GM12891 (cell line): ENCODE measurements around the gene KIF15.

Experiments used
- POLR2A ChIP-seq: IDR thresholded peaks from 2 replicates; pipeline ENCODE4 v1.6.1; 2011; ENCODE audit warnings: low read depth, low read length, control low read depth
- POLR2AphosphoS5 ChIP-seq: IDR thresholded peaks from 2 replicates; pipeline ENCODE4 v1.6.1; 2011; ENCODE audit warnings: low read depth, low read length, control low read depth

- no peak for TF ChIP-seq POLR2A
- TF ChIP-seq POLR2AphosphoS5 = no peak
Measured at GRCh38 chr3:44722103-44722401, 39.5 kb upstream of the KIF15 start.
